OCI-LY3 (cell line): ENCODE measurements around the gene AP3S2.

Experiments
- CTCF ChIP-seq: fragments of 200-600, 300-600 bp; sonication (generic); IDR thresholded peaks from 2 replicates; pipeline ENCODE4 v1.5.1; 2014; ENCODE audit warnings: antibody characterized with exemption, low read length, low read depth
- EZH2phosphoT487 ChIP-seq: fragments of 200-600 bp; shearing (Covaris generic); IDR thresholded peaks from 2 replicates; pipeline ENCODE4 v1.6.1; 2018; ENCODE audit warnings: antibody characterized with exemption, mixed run types, low read depth

- TF ChIP-seq CTCF (no peak), EZH2phosphoT487 (no peak)
Measured at GRCh38 chr15:89908226-89908625, 14.4 kb upstream of the AP3S2 start.
